Loucy (cell line): ENCODE results near the gene HMGCS2.
A peak's percentile ranks its signal among the peaks of the same experiment; 100 is the strongest.

Experiments used
- H2AFZ ChIP-seq: fragments of 200-600 bp; sonication (generic); 2 replicates; pipeline ENCODE4 v1.6.0; 2016; ENCODE audit warnings: antibody characterized with exemption, mild to moderate bottlenecking, low read length, moderate library complexity
- H3F3A ChIP-seq: fragments of 200-600 bp; 2 replicates; pipeline ENCODE4 v1.6.0; 2016; ENCODE audit warnings: antibody characterized with exemption, low read depth, mild to moderate bottlenecking
- H3K27me3 ChIP-seq: fragments of 200-600 bp; sonication (generic); 2 replicates; pipeline ENCODE4 v1.6.1; 2014; ENCODE audit warnings: low read length, mild to moderate bottlenecking; ENCODE audit not compliant: insufficient read depth, poor library complexity, severe bottlenecking
- H3K36me3 ChIP-seq: fragments of 200-600 bp; sonication (generic); 2 replicates; pipeline ENCODE4 v1.6.1; 2016; ENCODE audit warnings: low read length; ENCODE audit not compliant: insufficient read depth
- H3K4me1 ChIP-seq: fragments of 200-600 bp; sonication (generic); 2 replicates; pipeline ENCODE4 v1.5.1; 2014; ENCODE audit warnings: low read length, mild to moderate bottlenecking; ENCODE audit not compliant: insufficient read depth, poor library complexity, severe bottlenecking
- H3K4me2 ChIP-seq: fragments of 200-600 bp; sonication (generic); 2 replicates; pipeline ENCODE4 v1.6.0; 2014; ENCODE audit warnings: antibody characterized with exemption, low read length, low read depth, mild to moderate bottlenecking; ENCODE audit not compliant: poor library complexity, severe bottlenecking
- H3K4me3 ChIP-seq: fragments of 200-600 bp; sonication (generic); 2 replicates; pipeline ENCODE4 v1.5.1; 2014; ENCODE audit warnings: low read length, mild to moderate bottlenecking, mixed read lengths; ENCODE audit not compliant: poor library complexity, severe bottlenecking
- H3K79me2 ChIP-seq: fragments of 200-600 bp; sonication (generic); 2 replicates; pipeline ENCODE4 v1.6.1; 2014; ENCODE audit warnings: low read length; ENCODE audit not compliant: insufficient read depth
- H3K9ac ChIP-seq: fragments of 200-600 bp; sonication (generic); 2 replicates; pipeline ENCODE4 v1.6.0; 2014; ENCODE audit warnings: mild to moderate bottlenecking, low read depth, low read length, moderate library complexity; ENCODE audit not compliant: poor library complexity, severe bottlenecking
- H3K9me2 ChIP-seq: fragments of 200-600 bp; sonication (generic); replicated peaks from 2 replicates; pipeline ENCODE4 v1.6.1; 2016; ENCODE audit warnings: low read depth, low read length, mixed read lengths
- H3K9me3 ChIP-seq: fragments of 200-600 bp; sonication (generic); 2 replicates; pipeline ENCODE4 v1.6.1; 2014; ENCODE audit warnings: mild to moderate bottlenecking, antibody characterized with exemption, low read length, low read depth; ENCODE audit not compliant: insufficient read depth
- H4K20me1 ChIP-seq: fragments of 200-600 bp; sonication (generic); 2 replicates; pipeline ENCODE4 v1.6.0; 2014; ENCODE audit warnings: antibody characterized with exemption, low read length, mild to moderate bottlenecking; ENCODE audit not compliant: insufficient read depth, poor library complexity, severe bottlenecking
- EZH2phosphoT487 ChIP-seq: fragments of 200-600 bp; IDR thresholded peaks from 2 replicates; pipeline ENCODE4 v1.6.1; 2018; ENCODE audit warnings: antibody characterized with exemption, mild to moderate bottlenecking, moderate library complexity, borderline replicate concordance
- TF ChIP-seq, protein P1 (sequence below): fragments of 200-600 bp; sonication (generic); conservative IDR thresholded peaks from 2 replicates; pipeline ENCODE4 v1.5.1; 2014; ENCODE audit warnings: mild to moderate bottlenecking, antibody characterized with exemption, low read length

HMGCS2 gene

DNA sequence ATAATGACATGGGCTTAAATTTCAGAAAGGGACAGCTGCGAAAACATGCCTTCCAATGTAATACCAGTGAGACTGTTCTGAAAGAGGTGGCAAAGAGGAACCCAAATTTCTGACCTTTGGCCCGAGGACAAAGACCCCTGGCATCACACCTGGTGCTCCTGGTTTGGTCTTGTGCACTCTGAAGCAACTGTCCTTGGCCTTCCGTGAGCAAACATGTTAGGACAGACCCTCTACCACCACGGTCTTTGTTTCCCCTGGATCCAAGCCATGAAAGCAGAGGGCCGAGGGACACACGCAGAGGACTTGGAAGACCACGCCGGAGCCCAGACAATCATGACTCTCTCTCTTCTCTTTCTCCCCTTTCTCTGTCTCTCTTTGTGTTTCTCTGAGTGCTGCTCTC is 36.5 kb upstream of the HMGCS2 start:
- Histone ChIP-seq H3K9me3 (no peaks in the 10 kb centered on the region), H3K36me3 (no peaks in the 10 kb centered on the region), H3K9ac (no peak overlapping the region), H3F3A (no peaks in the 10 kb centered on the region), H2AFZ (no peak overlapping the region), H3K27me3 (no peaks in the 10 kb centered on the region), H3K4me1 (no peaks in the 10 kb centered on the region), H3K4me3 (no peak overlapping the region), H4K20me1 (no peaks in the 10 kb centered on the region), H3K4me2 (no peak overlapping the region), H3K79me2 (no peaks in the 10 kb centered on the region), H3K9me2 (no peaks in the 10 kb centered on the region)
- TF ChIP-seq EZH2phosphoT487 = no peak
- TF ChIP-seq, protein P1, sequence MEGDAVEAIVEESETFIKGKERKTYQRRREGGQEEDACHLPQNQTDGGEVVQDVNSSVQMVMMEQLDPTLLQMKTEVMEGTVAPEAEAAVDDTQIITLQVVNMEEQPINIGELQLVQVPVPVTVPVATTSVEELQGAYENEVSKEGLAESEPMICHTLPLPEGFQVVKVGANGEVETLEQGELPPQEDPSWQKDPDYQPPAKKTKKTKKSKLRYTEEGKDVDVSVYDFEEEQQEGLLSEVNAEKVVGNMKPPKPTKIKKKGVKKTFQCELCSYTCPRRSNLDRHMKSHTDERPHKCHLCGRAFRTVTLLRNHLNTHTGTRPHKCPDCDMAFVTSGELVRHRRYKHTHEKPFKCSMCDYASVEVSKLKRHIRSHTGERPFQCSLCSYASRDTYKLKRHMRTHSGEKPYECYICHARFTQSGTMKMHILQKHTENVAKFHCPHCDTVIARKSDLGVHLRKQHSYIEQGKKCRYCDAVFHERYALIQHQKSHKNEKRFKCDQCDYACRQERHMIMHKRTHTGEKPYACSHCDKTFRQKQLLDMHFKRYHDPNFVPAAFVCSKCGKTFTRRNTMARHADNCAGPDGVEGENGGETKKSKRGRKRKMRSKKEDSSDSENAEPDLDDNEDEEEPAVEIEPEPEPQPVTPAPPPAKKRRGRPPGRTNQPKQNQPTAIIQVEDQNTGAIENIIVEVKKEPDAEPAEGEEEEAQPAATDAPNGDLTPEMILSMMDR = no peak

DNA sequence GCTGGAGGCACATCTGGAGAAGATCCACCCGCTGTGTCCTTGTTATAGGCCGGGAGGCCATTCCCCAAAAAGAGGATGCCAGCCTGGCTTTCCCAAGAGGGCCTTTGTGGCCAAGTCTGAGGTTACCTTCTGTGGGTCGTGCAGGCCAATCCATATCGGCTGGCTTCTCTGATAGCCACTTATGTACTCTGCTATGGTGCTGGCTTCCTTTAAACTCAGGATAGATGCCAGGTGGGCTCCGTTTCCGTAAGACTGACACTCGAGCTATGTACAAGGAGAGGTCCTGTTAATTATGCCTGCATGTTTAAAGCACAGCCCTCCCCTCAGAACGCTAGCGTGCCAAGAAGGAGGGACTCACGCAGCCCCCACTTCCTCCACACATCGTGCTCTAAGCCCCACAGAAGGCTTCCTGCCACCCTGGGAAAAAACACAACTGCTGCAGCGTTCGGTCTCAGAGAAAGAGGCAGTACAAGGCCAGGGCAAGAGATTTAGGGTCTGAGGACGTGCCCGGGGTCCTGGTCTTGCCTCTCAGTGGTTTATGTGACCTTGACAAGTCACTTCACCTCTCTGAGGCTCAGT is 31.0 kb upstream of the HMGCS2 start:
- Histone ChIP-seq H3K36me3 (no peaks in the 10 kb centered on the region), H3K4me1 (no peaks in the 10 kb centered on the region), H3K9me2 (no peaks in the 10 kb centered on the region), H3K4me3 (no peak overlapping the region), H3K79me2 (no peaks in the 10 kb centered on the region), H3K4me2 (peak overlapping the region; percentile 6), H3K9me3 (no peaks in the 10 kb centered on the region), H3K27me3 (no peaks in the 10 kb centered on the region), H4K20me1 (no peaks in the 10 kb centered on the region), H3F3A (no peaks in the 10 kb centered on the region), H2AFZ (peak overlapping the region; percentile 64), H3K9ac (no peak overlapping the region)
- no peak for TF ChIP-seq EZH2phosphoT487
- TF ChIP-seq, protein P1 = no peak

DNA sequence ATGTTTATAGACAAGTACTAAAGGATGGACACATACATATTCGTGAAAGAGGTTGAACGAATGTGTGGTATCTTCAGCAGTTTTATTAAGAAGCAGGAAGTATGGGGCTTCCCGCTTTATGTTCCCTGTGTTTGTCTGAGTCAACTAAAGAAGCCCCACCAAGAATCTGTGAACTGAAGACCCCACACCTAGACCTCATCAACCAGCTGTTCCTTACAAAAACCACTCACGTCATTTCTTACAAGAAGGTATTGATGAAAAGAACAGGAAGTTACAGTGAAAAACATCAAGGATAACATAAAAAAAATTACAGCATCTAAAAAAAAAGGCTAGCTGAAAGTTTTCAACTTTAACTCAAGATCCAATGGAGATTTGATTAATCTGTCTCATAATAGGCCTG is 30.3 kb upstream of the HMGCS2 start:
- Histone ChIP-seq H3K9me3 (no peaks in the 10 kb centered on the region), H3K36me3 (no peaks in the 10 kb centered on the region), H3K9me2 (no peaks in the 10 kb centered on the region), H2AFZ (peak overlapping the region; percentile 64; the same call in 1 of the 2 replicates), H3K4me1 (no peaks in the 10 kb centered on the region), H4K20me1 (no peaks in the 10 kb centered on the region), H3K79me2 (no peaks in the 10 kb centered on the region), H3K9ac (no peak overlapping the region), H3F3A (no peaks in the 10 kb centered on the region), H3K4me2 (no peak overlapping the region), H3K4me3 (no peak overlapping the region), H3K27me3 (no peaks in the 10 kb centered on the region)
- no peak for TF ChIP-seq EZH2phosphoT487
- TF ChIP-seq, protein P1 = no peak
